ENCODE measurements around the gene PARD3. TPM values are rescaled to one million over a fixed set of nuclear protein-coding genes. Genes with fewer than 3 reads are reported as not detected.

The PARD3 gene
- total RNA-seq, 1 donor, result 42.1 TPM

DNA sequence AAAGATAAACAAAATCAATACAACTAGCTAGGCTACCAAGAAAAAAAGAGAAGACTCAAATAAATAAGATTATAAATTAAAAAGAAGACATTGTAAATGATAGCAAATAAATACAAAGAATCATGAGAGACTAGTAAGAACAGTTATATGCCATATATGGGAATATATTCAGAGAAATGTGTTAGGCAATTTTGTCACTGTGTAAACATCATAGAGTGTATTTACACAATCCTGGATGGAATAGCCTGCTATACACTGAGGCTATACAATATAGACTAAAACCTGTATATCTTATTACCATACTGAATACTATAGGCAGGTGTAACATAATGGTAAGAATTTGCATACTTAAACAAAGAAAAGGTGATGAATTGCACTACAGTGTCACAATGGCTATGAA lies 717.4 kb downstream of the PARD3 start:
- TF ChIP-seq CTCF (IDR thresholded peaks at IDR 0.05; ENCODE audit: insufficient read depth, low read length), result no peak
- DNase-seq (ENCODE audit: low read depth), result no peak
- no peak overlapping the region for H3K4me3 ChIP-seq (ENCODE audit: low read depth, low read length)

DNA sequence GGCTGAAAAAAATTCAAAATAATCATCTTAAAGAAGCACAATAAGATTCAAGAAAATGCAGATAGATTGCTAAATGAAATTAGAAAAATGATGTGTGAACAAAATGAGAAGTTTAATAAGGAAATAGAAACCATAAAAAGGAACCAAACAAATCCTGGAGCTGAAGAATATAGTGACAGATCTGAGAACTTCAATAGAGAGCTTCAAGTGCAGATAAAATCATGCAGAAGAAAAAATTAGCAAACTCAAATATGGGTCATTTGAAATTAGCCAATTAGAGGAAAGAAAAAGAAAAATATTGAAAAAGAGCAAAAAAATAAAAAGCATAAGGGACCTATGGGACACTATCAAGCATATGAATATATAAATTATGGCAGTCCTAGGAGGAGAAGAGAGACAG lies 720.1 kb downstream of the PARD3 start:
- H3K4me3 ChIP-seq (ENCODE audit: low read depth, low read length), result no peak overlapping the region
- DNase-seq (ENCODE audit: low read depth), result no peak
- TF ChIP-seq CTCF (IDR thresholded peaks at IDR 0.05; ENCODE audit: insufficient read depth, low read length), result no peak

DNA sequence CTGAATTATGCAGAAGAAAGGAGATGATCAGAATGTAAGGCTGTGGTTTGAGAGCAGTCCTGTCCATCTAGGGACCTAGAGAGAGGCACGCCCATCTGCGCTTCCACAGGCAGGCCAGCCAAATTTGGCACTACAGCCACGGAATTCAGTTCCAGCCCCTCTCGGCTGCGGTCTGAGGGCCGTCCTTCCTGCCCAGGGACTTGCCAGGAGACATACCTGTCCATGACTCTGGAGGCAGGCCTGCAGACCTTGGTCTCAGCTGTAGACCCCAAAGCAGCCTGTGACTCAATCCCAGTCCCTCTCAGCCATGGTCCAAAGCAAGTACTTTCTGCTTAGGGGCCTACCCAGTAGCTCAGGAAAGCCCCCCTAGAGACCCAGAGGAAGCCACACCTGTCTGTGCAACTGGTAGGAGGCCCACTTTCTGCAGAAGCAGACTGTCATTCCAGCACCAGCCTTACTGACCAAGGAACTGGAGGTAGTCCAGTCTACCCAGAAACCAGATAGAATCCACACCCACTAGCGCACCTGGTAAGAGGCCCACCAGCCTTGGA lies 720.9 kb downstream of the PARD3 start:
- DNase-seq (ENCODE audit: low read depth), result no peak
- no peak overlapping the region for H3K4me3 ChIP-seq (ENCODE audit: low read depth, low read length)
- TF ChIP-seq CTCF (IDR thresholded peaks at IDR 0.05; ENCODE audit: insufficient read depth, low read length), result no peak

- H3K4me3 ChIP-seq (ENCODE audit: low read depth, low read length), result no peak overlapping the region
- no peak for TF ChIP-seq CTCF (IDR thresholded peaks at IDR 0.05; ENCODE audit: insufficient read depth, low read length)
- DNase-seq (ENCODE audit: low read depth), result peak; percentile 55
These were observed 722.2 kb downstream of the PARD3 start for GRCh38 chr10:34092891-34093290.

GRCh38 chr10:34091635-34092195 lies 723.4 kb downstream of the PARD3 start:
- no peak for TF ChIP-seq CTCF (IDR thresholded peaks at IDR 0.05; ENCODE audit: insufficient read depth, low read length)
- DNase-seq (ENCODE audit: low read depth), result no peak
- H3K4me3 ChIP-seq (ENCODE audit: low read depth, low read length), result no peak overlapping the region

DNA sequence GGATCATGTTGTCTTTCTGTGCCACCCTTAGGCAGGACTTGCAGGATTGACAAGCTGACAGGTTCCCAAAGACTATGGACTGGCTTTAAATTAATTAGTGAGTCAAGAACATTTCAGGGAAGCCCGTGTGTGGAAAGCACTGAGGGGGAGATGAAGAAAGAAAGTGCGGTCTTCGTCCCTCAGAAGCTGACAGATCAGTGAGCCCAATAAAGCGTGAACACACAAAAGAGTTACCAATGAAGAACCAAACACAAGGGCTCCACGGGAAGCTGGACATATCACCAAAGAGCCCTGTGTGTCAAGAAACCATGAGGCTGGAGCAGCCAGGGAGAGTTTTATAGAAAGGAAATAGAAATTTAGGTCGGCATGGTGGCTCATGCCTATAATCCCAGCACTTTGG lies 725.8 kb downstream of the PARD3 start:
- no peak for DNase-seq (ENCODE audit: low read depth)
- no peak for TF ChIP-seq CTCF (IDR thresholded peaks at IDR 0.05; ENCODE audit: insufficient read depth, low read length)
- no peak overlapping the region for H3K4me3 ChIP-seq (ENCODE audit: low read depth, low read length)
